ACC112 (cell line): Measurements from ENCODE around the gene TCEA3.

Experiments used
- H2AFZ ChIP-seq: fragments of 200-600 bp; sonication (generic); one replicate; pipeline ENCODE4 v1.6.0; 2017; ENCODE audit warnings: antibody characterized with exemption, low read length; ENCODE audit not compliant: unreplicated experiment
- H3K27ac ChIP-seq: fragments of 200-600 bp; sonication (generic); 2 replicates; pipeline ENCODE4 v1.5.1; 2014; ENCODE audit warnings: low read depth, mild to moderate bottlenecking, antibody characterized with exemption, low read length, moderate library complexity
- H3K27me3 ChIP-seq: fragments of 200-600 bp; sonication (generic); 2 replicates; pipeline ENCODE4 v1.6.1; 2014; ENCODE audit warnings: mild to moderate bottlenecking, antibody characterized with exemption, low read length, moderate library complexity, mixed read lengths; ENCODE audit not compliant: insufficient read depth
- H3K36me3 ChIP-seq: fragments of 200-600 bp; sonication (generic); 2 replicates; pipeline ENCODE4 v1.6.1; 2016; ENCODE audit warnings: mild to moderate bottlenecking, antibody characterized with exemption, low read length, moderate library complexity, mixed read lengths; ENCODE audit not compliant: insufficient read depth
- H3K4me1 ChIP-seq: fragments of 200-600 bp; sonication (generic); one replicate; pipeline ENCODE4 v1.6.1; 2016; ENCODE audit warnings: low read length, mixed read lengths; ENCODE audit not compliant: insufficient read depth, unreplicated experiment, control insufficient read depth
- H3K4me3 ChIP-seq: fragments of 200-600 bp; sonication (generic); 2 replicates; pipeline ENCODE4 v1.5.1; 2014; ENCODE audit warnings: mild to moderate bottlenecking, low read depth, low read length
- H3K79me2 ChIP-seq: fragments of 200-600 bp; sonication (generic); one replicate; pipeline ENCODE4 v1.6.0; 2016; ENCODE audit warnings: low read length; ENCODE audit not compliant: control insufficient read depth, unreplicated experiment, insufficient read depth

Gene TCEA3

GRCh38 chr1:23367451-23367790 lies 57.1 kb downstream of the TCEA3 start:
- Histone ChIP-seq H3K79me2 (peaks cover 42% of the 10 kb centered on the region), H3K36me3 (peaks cover 44% of the 10 kb centered on the region), H3K27me3 (no peaks in the 10 kb centered on the region), H3K4me3 (peak overlapping the region; percentile 89), H3K27ac (peak overlapping the region; percentile 46; the same call in 1 of the 2 replicates), H2AFZ (no peak overlapping the region), H3K4me1 (peaks cover 23% of the 10 kb centered on the region)

GRCh38 chr1:23366598-23366997 lies 58.0 kb downstream of the TCEA3 start:
- Histone ChIP-seq H3K4me1 (peaks cover 23% of the 10 kb centered on the region), H3K4me3 (peak overlapping the region; percentile 89), H3K36me3 (peaks cover 52% of the 10 kb centered on the region), H3K27me3 (no peaks in the 10 kb centered on the region), H3K27ac (no peak overlapping the region), H3K79me2 (peaks cover 39% of the 10 kb centered on the region), H2AFZ (no peak overlapping the region)

GRCh38 chr1:23366146-23366545 lies 58.4 kb downstream of the TCEA3 start:
- peaks cover 57% of the 10 kb centered on the region for H3K36me3 ChIP-seq
- H3K27me3 ChIP-seq, result no peaks in the 10 kb centered on the region

GRCh38 chr1:23362218-23362713 lies 62.3 kb downstream of the TCEA3 start:
- H3K27me3 ChIP-seq, result no peaks in the 10 kb centered on the region
- H3K4me1 ChIP-seq, result peaks cover 5% of the 10 kb centered on the region
- peaks cover 16% of the 10 kb centered on the region for H3K79me2 ChIP-seq
- H3K27ac ChIP-seq, result no peak overlapping the region
- peaks cover 83% of the 10 kb centered on the region for H3K36me3 ChIP-seq
- no peak overlapping the region for H3K4me3 ChIP-seq
- H2AFZ ChIP-seq, result no peak overlapping the region

More at GRCh38 chr1:23366146-23366545, 58.4 kb downstream of the TCEA3 start:
- Histone ChIP-seq H3K4me1 (peaks cover 19% of the 10 kb centered on the region), H3K27ac (no peak overlapping the region), H3K79me2 (peaks cover 36% of the 10 kb centered on the region), H3K4me3 (peak overlapping the region; percentile 89), H2AFZ (no peak overlapping the region)

GRCh38 chr1:23358310-23358875 lies 66.2 kb downstream of the TCEA3 start:
- H2AFZ ChIP-seq, result no peak overlapping the region
- H3K4me3 ChIP-seq, result no peak overlapping the region
- H3K4me1 ChIP-seq, result no peaks in the 10 kb centered on the region
- H3K27ac ChIP-seq, result no peak overlapping the region
- no peaks in the 10 kb centered on the region for H3K27me3 ChIP-seq
- peaks cover 51% of the 10 kb centered on the region for H3K36me3 ChIP-seq
- H3K79me2 ChIP-seq, result peaks cover 2% of the 10 kb centered on the region

- peaks cover 2% of the 10 kb centered on the region for H3K79me2 ChIP-seq
- H3K27me3 ChIP-seq, result no peaks in the 10 kb centered on the region
- no peaks in the 10 kb centered on the region for H3K4me1 ChIP-seq
- peaks cover 40% of the 10 kb centered on the region for H3K36me3 ChIP-seq
- no peak overlapping the region for H2AFZ ChIP-seq
- H3K4me3 ChIP-seq, result no peak overlapping the region
- no peak overlapping the region for H3K27ac ChIP-seq
These were observed 67.2 kb downstream of the TCEA3 start for GRCh38 chr1:23357138-23357908.

GRCh38 chr1:23356471-23357137 lies 67.9 kb downstream of the TCEA3 start:
- Histone ChIP-seq H3K79me2 (peaks cover 2% of the 10 kb centered on the region), H3K36me3 (peaks cover 33% of the 10 kb centered on the region), H3K27me3 (no peaks in the 10 kb centered on the region), H2AFZ (no peak overlapping the region), H3K27ac (no peak overlapping the region), H3K4me1 (no peaks in the 10 kb centered on the region), H3K4me3 (no peak overlapping the region)

GRCh38 chr1:23354245-23354644 lies 70.3 kb downstream of the TCEA3 start:
- Histone ChIP-seq H3K27ac (no peak overlapping the region), H2AFZ (no peak overlapping the region), H3K27me3 (no peaks in the 10 kb centered on the region), H3K36me3 (peaks cover 10% of the 10 kb centered on the region), H3K4me1 (no peaks in the 10 kb centered on the region), H3K4me3 (no peak overlapping the region), H3K79me2 (no peaks in the 10 kb centered on the region)

- Histone ChIP-seq H3K79me2 (no peaks in the 10 kb centered on the region), H3K27me3 (no peaks in the 10 kb centered on the region), H2AFZ (no peak overlapping the region), H3K27ac (no peak overlapping the region), H3K4me3 (no peak overlapping the region), H3K36me3 (no peaks in the 10 kb centered on the region), H3K4me1 (no peaks in the 10 kb centered on the region)
These were observed 72.4 kb downstream of the TCEA3 start for GRCh38 chr1:23352096-23352695.

- Histone ChIP-seq H3K4me1 (peaks cover 8% of the 10 kb centered on the region), H3K79me2 (peaks cover 29% of the 10 kb centered on the region), H3K4me3 (no peak overlapping the region), H3K36me3 (0 out of 2 replicates have a peak, but pooled peaks cover 4% of the 10 kb centered on the region), H2AFZ (no peak overlapping the region), H3K27ac (no peak overlapping the region), H3K27me3 (no peaks in the 10 kb centered on the region)
These were observed 78.6 kb downstream of the TCEA3 start for GRCh38 chr1:23345920-23346319.
